PFSK-1 (cell line): ENCODE data around the gene ANGPT4.

ENCODE experiments used
- FOXP2 ChIP-seq: optimal IDR thresholded peaks from 2 replicates; pipeline ENCODE3; 2011; ENCODE audit warnings: borderline replicate concordance, control low read depth, inconsistent platforms; ENCODE audit not compliant: insufficient read depth; ENCODE audit errors: extremely low read length, extremely low read depth
- POLR2AphosphoS5 ChIP-seq: IDR thresholded peaks from 2 replicates; pipeline ENCODE4 v1.6.1; 2012; ENCODE audit warnings: low read depth, mild to moderate bottlenecking, control low read depth, low read length, moderate library complexity
- TAF1 ChIP-seq: IDR thresholded peaks from 2 replicates; pipeline ENCODE4 v1.6.1; 2012; ENCODE audit warnings: low read length, control low read depth, borderline replicate concordance; ENCODE audit not compliant: insufficient read depth
- TF ChIP-seq, protein P1 (sequence below), 2 experiments: IDR thresholded peaks; 2 replicates each; pipeline versions ENCODE4 v1.6.1 to v1.8.0; 2011 to 2012; ENCODE audit warnings: low read depth in 2 of 2, low read length in 2 of 2, control low read depth in 1 of 2, inconsistent platforms in 1 of 2, mild to moderate bottlenecking in 1 of 2, moderate library complexity in 1 of 2; ENCODE audit not compliant: insufficient read depth in 1 of 2

DNA sequence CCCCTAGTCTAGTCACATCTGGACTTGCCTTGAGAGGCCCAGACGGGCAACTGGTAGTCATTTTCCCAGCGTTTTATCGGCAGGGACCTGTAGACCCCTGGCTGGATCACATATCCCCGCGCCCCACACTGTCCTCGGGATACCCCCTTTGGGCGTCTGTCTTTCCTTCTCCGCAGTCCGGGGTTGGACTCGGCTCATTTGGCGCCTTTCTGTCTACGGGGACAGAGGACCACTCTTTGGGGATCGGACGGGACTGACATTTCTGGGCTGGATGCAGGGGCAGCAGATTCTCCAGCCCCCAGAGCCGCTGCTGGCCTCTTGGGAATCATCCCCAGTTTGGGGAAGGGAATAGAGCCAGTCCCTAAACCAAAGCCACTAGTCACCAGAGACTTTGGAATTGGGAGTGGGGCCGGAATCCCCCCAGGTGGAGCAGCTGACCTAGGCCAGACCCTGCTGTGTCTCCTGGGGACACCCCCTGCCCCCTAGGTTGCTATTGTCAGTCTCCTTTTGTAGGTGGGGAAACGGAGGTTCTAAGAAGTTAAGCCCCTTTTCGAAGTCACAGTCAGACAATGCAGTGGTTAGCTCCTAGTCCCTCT is 81.9 kb downstream of the ANGPT4 start:
- TF ChIP-seq POLR2AphosphoS5 (no peak), TAF1 (no peak), FOXP2 (no peak)
- TF ChIP-seq, protein P1, sequence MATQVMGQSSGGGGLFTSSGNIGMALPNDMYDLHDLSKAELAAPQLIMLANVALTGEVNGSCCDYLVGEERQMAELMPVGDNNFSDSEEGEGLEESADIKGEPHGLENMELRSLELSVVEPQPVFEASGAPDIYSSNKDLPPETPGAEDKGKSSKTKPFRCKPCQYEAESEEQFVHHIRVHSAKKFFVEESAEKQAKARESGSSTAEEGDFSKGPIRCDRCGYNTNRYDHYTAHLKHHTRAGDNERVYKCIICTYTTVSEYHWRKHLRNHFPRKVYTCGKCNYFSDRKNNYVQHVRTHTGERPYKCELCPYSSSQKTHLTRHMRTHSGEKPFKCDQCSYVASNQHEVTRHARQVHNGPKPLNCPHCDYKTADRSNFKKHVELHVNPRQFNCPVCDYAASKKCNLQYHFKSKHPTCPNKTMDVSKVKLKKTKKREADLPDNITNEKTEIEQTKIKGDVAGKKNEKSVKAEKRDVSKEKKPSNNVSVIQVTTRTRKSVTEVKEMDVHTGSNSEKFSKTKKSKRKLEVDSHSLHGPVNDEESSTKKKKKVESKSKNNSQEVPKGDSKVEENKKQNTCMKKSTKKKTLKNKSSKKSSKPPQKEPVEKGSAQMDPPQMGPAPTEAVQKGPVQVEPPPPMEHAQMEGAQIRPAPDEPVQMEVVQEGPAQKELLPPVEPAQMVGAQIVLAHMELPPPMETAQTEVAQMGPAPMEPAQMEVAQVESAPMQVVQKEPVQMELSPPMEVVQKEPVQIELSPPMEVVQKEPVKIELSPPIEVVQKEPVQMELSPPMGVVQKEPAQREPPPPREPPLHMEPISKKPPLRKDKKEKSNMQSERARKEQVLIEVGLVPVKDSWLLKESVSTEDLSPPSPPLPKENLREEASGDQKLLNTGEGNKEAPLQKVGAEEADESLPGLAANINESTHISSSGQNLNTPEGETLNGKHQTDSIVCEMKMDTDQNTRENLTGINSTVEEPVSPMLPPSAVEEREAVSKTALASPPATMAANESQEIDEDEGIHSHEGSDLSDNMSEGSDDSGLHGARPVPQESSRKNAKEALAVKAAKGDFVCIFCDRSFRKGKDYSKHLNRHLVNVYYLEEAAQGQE (IDR thresholded peaks at IDR 0.05; ENCODE audit: insufficient read depth in 1 of 2, low read depth in 2 of 2, low read length in 2 of 2), result no peak
